Keratinocyte (primary cell): Measurements from ENCODE around the gene CD1B. TPM values are rescaled to one million over a fixed set of nuclear protein-coding genes. Genes with fewer than 3 reads are reported as not detected.

ENCODE experiments used
- DNase-seq: peaks from one replicate; pipeline ENCODE4 v3.0.0-alpha.2; 2011; ENCODE audit warnings: low read depth, missing footprints, low spot score
- FAIRE-seq: peaks from 2 replicates; lab custom pipeline; 2011; peaks lifted over from hg19 to GRCh38; lab: Jason Lieb, UNC
- H2AFZ ChIP-seq: 2 replicates; pipeline ENCODE4 v1.6.0; 2012; ENCODE audit warnings: low read length, control low read depth, inconsistent platforms; ENCODE audit not compliant: control insufficient read depth
- H3K27ac ChIP-seq: 2 replicates; pipeline ENCODE4 v1.5.1; 2011; ENCODE audit warnings: low read length; ENCODE audit not compliant: control insufficient read depth, insufficient read depth
- H3K27me3 ChIP-seq: 3 replicates; pipeline ENCODE4 v1.6.0; 2011; ENCODE audit warnings: low read length; ENCODE audit not compliant: control insufficient read depth, insufficient read depth; ENCODE audit errors: extremely low read depth
- H3K36me3 ChIP-seq, 2 experiments: 2 replicates in 1 of 2; 3 replicates in 1 of 2; pipeline ENCODE4 v1.5.1; 2011; ENCODE audit warnings: low read length in 2 of 2, mild to moderate bottlenecking in 1 of 2; ENCODE audit not compliant: control insufficient read depth in 2 of 2, insufficient read depth in 2 of 2; ENCODE audit errors: extremely low read depth in 1 of 2
- H3K4me1 ChIP-seq: 3 replicates; pipeline ENCODE4 v1.5.1; 2011; ENCODE audit warnings: low read length; ENCODE audit not compliant: control insufficient read depth, insufficient read depth; ENCODE audit errors: extremely low read depth
- H3K4me2 ChIP-seq: 3 replicates; pipeline ENCODE4 v1.6.0; 2011; ENCODE audit warnings: low read depth, low read length; ENCODE audit not compliant: control insufficient read depth, insufficient read depth; ENCODE audit errors: extremely low read depth
- H3K4me3 ChIP-seq, 3 experiments: fragments of 200-600 bp in 1 of 3; sonication (generic) in 1 of 3; 2 replicates in 2 of 3; 3 replicates in 1 of 3; pipeline ENCODE4 v1.5.1; 2011 to 2016; ENCODE audit warnings: low read length in 3 of 3, mild to moderate bottlenecking in 3 of 3, control low read depth in 2 of 3, inconsistent platforms in 1 of 3, low read depth in 1 of 3, mixed read lengths in 1 of 3, mixed run types in 1 of 3, moderate library complexity in 1 of 3; ENCODE audit not compliant: control insufficient read depth in 2 of 3, insufficient read depth in 2 of 3; ENCODE audit errors: extremely low read depth in 1 of 3
- H3K79me2 ChIP-seq: 2 replicates; pipeline ENCODE4 v1.6.0; 2012; ENCODE audit warnings: low read length; ENCODE audit not compliant: control insufficient read depth, insufficient read depth
- H3K9ac ChIP-seq: 3 replicates; pipeline ENCODE4 v1.6.0; 2011; ENCODE audit warnings: low read length; ENCODE audit not compliant: control insufficient read depth, insufficient read depth; ENCODE audit errors: extremely low read depth
- H3K9me1 ChIP-seq: 3 replicates; pipeline ENCODE4 v1.6.0; 2011; ENCODE audit warnings: low read length; ENCODE audit not compliant: control insufficient read depth, insufficient read depth; ENCODE audit errors: extremely low read depth
- H3K9me3 ChIP-seq: 2 replicates; pipeline ENCODE4 v1.5.1; 2012; ENCODE audit warnings: low read depth, low read length; ENCODE audit not compliant: control insufficient read depth
- H4K20me1 ChIP-seq: 3 replicates; pipeline ENCODE4 v1.6.0; 2011; ENCODE audit warnings: low read length; ENCODE audit not compliant: control insufficient read depth, insufficient read depth; ENCODE audit errors: extremely low read depth
- CTCF ChIP-seq, 3 experiments: IDR thresholded peaks in 1 of 3; conservative IDR thresholded peaks in 1 of 3; optimal IDR thresholded peaks in 1 of 3; 2 replicates in 2 of 3; 3 replicates in 1 of 3; pipeline versions ENCODE3 to v1.5.1; 2011; ENCODE audit warnings: low read length in 3 of 3, mild to moderate bottlenecking in 3 of 3, moderate library complexity in 2 of 3, control low read depth in 1 of 3, inconsistent platforms in 1 of 3; ENCODE audit not compliant: insufficient read depth in 2 of 3; ENCODE audit errors: extremely low read depth in 1 of 3
- EZH2 ChIP-seq: IDR thresholded peaks from one replicate; pipeline ENCODE4 v1.6.1; 2012; ENCODE audit warnings: inconsistent platforms, mild to moderate bottlenecking, low read length, moderate library complexity
- dilution Hi-C: fragments of 300-500 bp; cut with MboI; formaldehyde crosslinking; loops from one replicate; pipeline ENCODE4 v1.7.0; 2020; ENCODE audit warnings: low sequenced_read_pairs; ENCODE audit not compliant: extremely low pct_ligation_motif_present
- polyA plus RNA-seq, 5 experiments: library from polyadenylated mRNA; depleted of rRNA in 3 of 5; stranded (reverse) in 3 of 5; stranded (forward) in 1 of 5; unstranded in 1 of 5; fragments of >200 nt; gene quantifications; 1 replicate in 1 of 5; 2 replicates in 3 of 5; 3 replicates in 1 of 5; pipeline versions ENCODE4 v1.2.1 to v1.2.3, GENCODE V29; 2011 to 2012; ENCODE audit warnings: missing spikeins in 2 of 5, low read depth in 1 of 5, low replicate concordance in 1 of 5

Gene CD1B
- polyA plus RNA-seq, 1 donor (not counting 4 experiments of a cell fraction or from before 2014, with no cell fraction given) = not detected

GRCh38 chr1:158310623-158311022, 20.7 kb downstream of the CD1B start:
- no peaks in the 10 kb centered on the region for H3K79me2 ChIP-seq
- H3K9ac ChIP-seq = no peak overlapping the region
- dilution Hi-C loops = no loop called here
- no peaks in the 10 kb centered on the region for H3K9me1 ChIP-seq
- no peak overlapping the region for H2AFZ ChIP-seq
- no peaks in the 10 kb centered on the region for H3K9me3 ChIP-seq
- DNase-seq (no peak), FAIRE-seq (no peak)
- no peaks in the 10 kb centered on the region for H4K20me1 ChIP-seq
- H3K36me3 ChIP-seq = no peaks in the 10 kb centered on the region
- TF ChIP-seq EZH2 (no peak), CTCF (optimal IDR thresholded peaks at IDR 0.05 in 1 of 3, IDR thresholded peaks at IDR 0.05 in 1 of 3, conservative IDR thresholded peaks at IDR 0.05 in 1 of 3; ENCODE audit: extremely low read depth in 1 of 3, insufficient read depth in 2 of 3, low read length in 3 of 3) (no peak)
- no peaks in the 10 kb centered on the region for H3K27me3 ChIP-seq
- H3K4me2 ChIP-seq = no peak overlapping the region
- H3K4me3 ChIP-seq = no peak overlapping the region
- H3K4me1 ChIP-seq = no peaks in the 10 kb centered on the region
- no peak overlapping the region for H3K27ac ChIP-seq

GRCh38 chr1:158295791-158296190, 35.5 kb downstream of the CD1B start:
- H2AFZ ChIP-seq = no peak overlapping the region
- no peaks in the 10 kb centered on the region for H3K9me1 ChIP-seq
- H3K36me3 ChIP-seq = no peaks in the 10 kb centered on the region
- DNase-seq (no peak), FAIRE-seq (no peak)
- TF ChIP-seq CTCF (optimal IDR thresholded peaks at IDR 0.05 in 1 of 3, IDR thresholded peaks at IDR 0.05 in 1 of 3, conservative IDR thresholded peaks at IDR 0.05 in 1 of 3; ENCODE audit: extremely low read depth in 1 of 3, insufficient read depth in 2 of 3, low read length in 3 of 3) = no peak
- TF ChIP-seq EZH2 = no peak
- no peaks in the 10 kb centered on the region for H4K20me1 ChIP-seq
- H3K79me2 ChIP-seq = no peaks in the 10 kb centered on the region
- H3K4me3 ChIP-seq = no peak overlapping the region
- H3K27me3 ChIP-seq = no peaks in the 10 kb centered on the region
- dilution Hi-C loops = no loop called here
- no peaks in the 10 kb centered on the region for H3K9me3 ChIP-seq
- H3K4me2 ChIP-seq = no peak overlapping the region
- no peak overlapping the region for H3K27ac ChIP-seq
- H3K4me1 ChIP-seq = no peaks in the 10 kb centered on the region
- H3K9ac ChIP-seq = no peak overlapping the region
